Osteoblast (primary cell): ENCODE results near the gene SDF2L1. TPM values are rescaled to one million over a fixed set of nuclear protein-coding genes. Genes with fewer than 3 reads are reported as not detected.

Source experiments
- DNase-seq: peaks from one replicate; pipeline ENCODE4 v3.0.0; 2011; ENCODE audit warnings: low spot score, mixed read lengths; ENCODE audit not compliant: insufficient read length; ENCODE audit errors: missing footprints
- H2AFZ ChIP-seq: 2 replicates; pipeline ENCODE4 v1.6.0; 2011; ENCODE audit warnings: mild to moderate bottlenecking, low read length
- H3K27ac ChIP-seq: 2 replicates; pipeline ENCODE4 v1.5.1; 2011; ENCODE audit warnings: mild to moderate bottlenecking, low read depth, low read length, moderate library complexity
- H3K27me3 ChIP-seq: 2 replicates; pipeline ENCODE4 v1.6.0; 2012; ENCODE audit warnings: mild to moderate bottlenecking, control low read depth, inconsistent platforms, low read length, moderate library complexity; ENCODE audit not compliant: insufficient read depth
- H3K36me3 ChIP-seq: 2 replicates; pipeline ENCODE4 v1.5.1; 2011; ENCODE audit warnings: mild to moderate bottlenecking, low read length, control low read depth, moderate library complexity; ENCODE audit not compliant: insufficient read depth
- H3K4me1 ChIP-seq: 2 replicates; pipeline ENCODE4 v1.5.1; 2011; ENCODE audit warnings: mild to moderate bottlenecking, low read length, control low read depth, moderate library complexity; ENCODE audit not compliant: insufficient read depth
- H3K4me2 ChIP-seq: 2 replicates; pipeline ENCODE4 v1.6.0; 2011; ENCODE audit warnings: mild to moderate bottlenecking, low read length; ENCODE audit not compliant: insufficient read depth
- H3K4me3 ChIP-seq: fragments of 200-600 bp; sonication (generic); 3 replicates; pipeline ENCODE4 v1.5.1; 2012; ENCODE audit warnings: mild to moderate bottlenecking, low read length, inconsistent platforms; ENCODE audit not compliant: insufficient read depth
- H3K79me2 ChIP-seq: 2 replicates; pipeline ENCODE4 v1.6.0; 2012; ENCODE audit warnings: mild to moderate bottlenecking, low read length, control low read depth, inconsistent platforms; ENCODE audit not compliant: insufficient read depth
- H3K9me3 ChIP-seq: 2 replicates; pipeline ENCODE4 v1.5.1; 2011; ENCODE audit warnings: low read depth, low read length, control low read depth
- H4K20me1 ChIP-seq: 2 replicates; pipeline ENCODE4 v1.6.0; 2012; ENCODE audit warnings: mild to moderate bottlenecking, low read length, control low read depth; ENCODE audit not compliant: insufficient read depth
- CTCF ChIP-seq: IDR thresholded peaks from 2 replicates; pipeline ENCODE4 v1.5.1; 2011; ENCODE audit warnings: mild to moderate bottlenecking, low read depth, low read length, moderate library complexity; ENCODE audit errors: extremely low read depth
- total RNA-seq: library from RNA; depleted of rRNA; stranded (reverse); fragments of >200 nt; gene quantifications from 2 replicates; pipeline ENCODE4 v1.2.3, GENCODE V29; 2012

The SDF2L1 gene
- total RNA-seq, 1 donor: 10.5 TPM

- no peak for DNase-seq
- Histone ChIP-seq H3K9me3 (no peaks in the 10 kb centered on the region), H2AFZ (peak overlapping the region; percentile 93), H3K4me2 (peak overlapping the region; percentile 97), H3K4me3 (peak overlapping the region; percentile 91), H3K27me3 (no peaks in the 10 kb centered on the region), H4K20me1 (no peaks in the 10 kb centered on the region), H3K27ac (peak overlapping the region; percentile 28), H3K4me1 (peaks cover 12% of the 10 kb centered on the region), H3K79me2 (peaks cover 2% of the 10 kb centered on the region), H3K36me3 (peaks cover 8% of the 10 kb centered on the region)
- no peak for TF ChIP-seq CTCF
Observed at GRCh38 chr22:21650823-21651520, 8.9 kb downstream of the SDF2L1 start.

GRCh38 chr22:21651521-21652009 is 9.5 kb downstream of the SDF2L1 start:
- H3K27ac ChIP-seq: peak overlapping the region; percentile 28
- DNase-seq: peak; percentile 84
- no peaks in the 10 kb centered on the region for H4K20me1 ChIP-seq
- peaks cover 2% of the 10 kb centered on the region for H3K79me2 ChIP-seq
- peak overlapping the region; percentile 91 for H3K4me3 ChIP-seq
- H3K36me3 ChIP-seq: peaks cover 8% of the 10 kb centered on the region
- no peak for TF ChIP-seq CTCF
- no peaks in the 10 kb centered on the region for H3K27me3 ChIP-seq
- peak overlapping the region; percentile 93 for H2AFZ ChIP-seq
- H3K4me1 ChIP-seq: peaks cover 12% of the 10 kb centered on the region
- H3K9me3 ChIP-seq: no peaks in the 10 kb centered on the region
- H3K4me2 ChIP-seq: peak overlapping the region; percentile 97

DNA sequence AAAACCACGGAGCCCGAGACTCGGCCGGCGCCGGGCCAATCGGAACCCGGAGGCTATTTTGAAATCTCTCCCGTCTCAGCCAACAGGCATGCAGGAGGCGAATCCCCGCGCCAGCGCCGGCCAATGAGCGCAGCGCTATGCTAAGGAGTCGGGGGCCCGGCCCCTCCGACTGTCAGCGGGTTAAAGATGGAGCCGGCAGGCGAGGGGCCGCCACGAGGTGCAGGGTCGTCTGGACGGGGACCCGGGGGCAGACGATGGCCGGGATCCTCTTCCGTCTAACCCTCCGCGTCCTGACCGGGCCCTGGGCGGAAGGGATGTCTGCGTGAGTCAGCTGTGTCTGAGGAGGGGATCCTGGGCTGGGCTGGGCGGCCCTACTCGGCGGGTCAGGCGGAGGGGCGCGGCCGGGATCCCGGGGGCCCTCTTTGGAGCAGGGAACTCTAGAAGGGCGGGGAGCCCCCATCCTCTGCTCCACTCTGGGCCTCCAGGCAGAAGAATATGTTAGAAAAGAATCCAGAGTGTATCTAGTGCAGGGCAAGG is 10.0 kb downstream of the SDF2L1 start:
- Histone ChIP-seq H4K20me1 (no peaks in the 10 kb centered on the region), H3K27me3 (no peaks in the 10 kb centered on the region), H3K9me3 (no peaks in the 10 kb centered on the region), H3K4me2 (peak overlapping the region; percentile 97), H3K4me1 (peaks cover 12% of the 10 kb centered on the region), H2AFZ (peak overlapping the region; percentile 93), H3K79me2 (peaks cover 2% of the 10 kb centered on the region), H3K27ac (peak overlapping the region; percentile 28), H3K36me3 (peaks cover 8% of the 10 kb centered on the region), H3K4me3 (peak overlapping the region; percentile 91)
- TF ChIP-seq CTCF: no peak
- peak; percentile 99 for DNase-seq
